COLO829 (cell line): ENCODE measurements around the gene RAB3IL1.
"Not testable (repeated sequence)": the region's sequence is repeated elsewhere in the genome, so short reads cannot be mapped to it uniquely, and the experiment has no call there.

Experiments used
- DNase-seq: peaks from one replicate; pipeline ENCODE4 v3.0.0; 2012; ENCODE audit warnings: low spot score

RAB3IL1 gene

GRCh38 chr11:61953632-61954031 is 36.3 kb upstream of the RAB3IL1 start:
- DNase-seq = not testable (repeated sequence)

- no peak for DNase-seq
Observed at GRCh38 chr11:61952882-61953281, 35.5 kb upstream of the RAB3IL1 start.

GRCh38 chr11:61951484-61952135 is 34.2 kb upstream of the RAB3IL1 start:
- DNase-seq = no peak

GRCh38 chr11:61950035-61950547 is 32.7 kb upstream of the RAB3IL1 start, which contains the start of gene BEST1:
Gene BEST1 (plus strand): TSS chr11:61950351. CDS start chr11:61951807, 1,456 bp downstream.
- peak; percentile 87 for DNase-seq

GRCh38 chr11:61949169-61950034 is 32.0 kb upstream of the RAB3IL1 start:
- DNase-seq = peak; percentile 99

- DNase-seq = peak; percentile 81
Observed at GRCh38 chr11:61948505-61948904, 31.1 kb upstream of the RAB3IL1 start.

GRCh38 chr11:61947486-61948210 is 30.3 kb upstream of the RAB3IL1 start:
- peak; percentile 93 for DNase-seq

- DNase-seq = peak; percentile 40
Observed at GRCh38 chr11:61946894-61947293, 29.5 kb upstream of the RAB3IL1 start.

- no peak for DNase-seq
Observed at GRCh38 chr11:61945191-61945590, 27.8 kb upstream of the RAB3IL1 start.

GRCh38 chr11:61940466-61940865 is 23.1 kb upstream of the RAB3IL1 start:
- DNase-seq = no peak

- no peak for DNase-seq
Observed at GRCh38 chr11:61935861-61936260, 18.5 kb upstream of the RAB3IL1 start.

- no peak for DNase-seq
Observed at GRCh38 chr11:61930933-61931332, 13.6 kb upstream of the RAB3IL1 start.

- DNase-seq = no peak
Observed at GRCh38 chr11:61928606-61929005, 11.2 kb upstream of the RAB3IL1 start.

GRCh38 chr11:61927501-61927900 is 10.1 kb upstream of the RAB3IL1 start:
- no peak for DNase-seq

- DNase-seq = no peak
Observed at GRCh38 chr11:61926235-61926634, 8.9 kb upstream of the RAB3IL1 start.

GRCh38 chr11:61925736-61926135 is 8.4 kb upstream of the RAB3IL1 start:
- DNase-seq = no peak

GRCh38 chr11:61924064-61924455 is 6.7 kb upstream of the RAB3IL1 start:
- no peak for DNase-seq

GRCh38 chr11:61923166-61924063 is 6.0 kb upstream of the RAB3IL1 start:
- DNase-seq = no peak

- no peak for DNase-seq
Observed at GRCh38 chr11:61922539-61922938, 5.2 kb upstream of the RAB3IL1 start.

- no peak for DNase-seq
Observed at GRCh38 chr11:61921446-61921845, 4.1 kb upstream of the RAB3IL1 start.
